K562 (cell line): ENCODE measurements around the gene ECI2. TPM values are rescaled to one million over a fixed set of nuclear protein-coding genes. Genes with fewer than 3 reads are reported as not detected.

ENCODE experiments used
- BACH1 ChIP-seq: fragments of 200-800 bp; sonication (Bioruptor generic); IDR thresholded peaks from 2 replicates; pipeline ENCODE4 v1.6.1; 2016; ENCODE audit warnings: missing genetic modification characterization, missing compliant biosample characterization
- BCL6 ChIP-seq: fragments of 250-450 bp; sonication (Bioruptor Pico); IDR thresholded peaks from 2 replicates; pipeline ENCODE4 v1.4.0; 2020
- CBX8 ChIP-seq: fragments of 200-600 bp; sonication (generic); IDR thresholded peaks from 2 replicates; pipeline ENCODE4 v1.6.1; 2012; ENCODE audit warnings: borderline replicate concordance, mixed run types, low read depth, mild to moderate bottlenecking, moderate library complexity, mixed read lengths, low read length, control low read depth, inconsistent platforms; ENCODE audit not compliant: poor library complexity, severe bottlenecking; ENCODE audit errors: extremely low read depth
- CCNT2 ChIP-seq: IDR thresholded peaks from 2 replicates; pipeline ENCODE4 v1.6.1; 2011; ENCODE audit warnings: borderline replicate concordance, low read depth, mild to moderate bottlenecking, moderate library complexity, mixed read lengths, low read length; ENCODE audit not compliant: insufficient read length; ENCODE audit errors: extremely low read depth
- DDX20 ChIP-seq: fragments of 450-650 bp; IDR thresholded peaks from 2 replicates; pipeline ENCODE4 v1.6.1; 2016; ENCODE audit warnings: missing genetic modification characterization, low read depth, mild to moderate bottlenecking, missing compliant biosample characterization, moderate library complexity
- DMBX1 ChIP-seq: fragments of 250-450 bp; sonication (Bioruptor Pico); IDR thresholded peaks from 2 replicates; pipeline ENCODE4 v1.8.0; 2022; ENCODE audit warnings: inconsistent platforms, mild to moderate bottlenecking, moderate library complexity, borderline replicate concordance
- FOXA1 ChIP-seq: fragments of 450-650 bp; IDR thresholded peaks from 2 replicates; pipeline ENCODE4 v1.6.1; 2016; ENCODE audit warnings: mild to moderate bottlenecking, borderline replicate concordance
- GATAD2A ChIP-seq: fragments of 450-650 bp; IDR thresholded peaks from 2 replicates; pipeline ENCODE4 v1.6.1; 2017
- HDAC1 ChIP-seq, 2 experiments: fragments of 450-650 bp; IDR thresholded peaks; 2 replicates each; pipeline ENCODE4 v1.6.1; 2016 to 2017; ENCODE audit warnings: inconsistent platforms in 1 of 2, mild to moderate bottlenecking in 1 of 2, moderate library complexity in 1 of 2
- ILF3 ChIP-seq: fragments of 450-650 bp; IDR thresholded peaks from 2 replicates; pipeline ENCODE4 v1.6.1; 2018; ENCODE audit warnings: antibody characterized with exemption, mild to moderate bottlenecking, moderate library complexity, borderline replicate concordance
- MAFK ChIP-seq: IDR thresholded peaks from 2 replicates; pipeline ENCODE4 v1.6.1; 2011; ENCODE audit warnings: low read length, improper control_type of control experiment
- NFRKB ChIP-seq: fragments of 450-650 bp; IDR thresholded peaks from 2 replicates; pipeline ENCODE4 v1.6.1; 2016; ENCODE audit warnings: low read depth
- NR2C2 ChIP-seq, 2 experiments: fragments of 200-800 bp in 1 of 2; sonication (Bioruptor generic) in 1 of 2; sonication (generic) in 1 of 2; formaldehyde crosslinking in 1 of 2; IDR thresholded peaks; 2 replicates each; pipeline versions ENCODE4 v1.6.1 to v1.8.0; 2016 to 2022; ENCODE audit warnings: mild to moderate bottlenecking in 1 of 2, missing compliant biosample characterization in 1 of 2, missing genetic modification characterization in 1 of 2, missing genetic modification reagents in 1 of 2
- NUFIP1 ChIP-seq: fragments of 450-650 bp; IDR thresholded peaks from 2 replicates; pipeline ENCODE4 v1.6.1; 2018; ENCODE audit not compliant: partially characterized antibody
- PHB ChIP-seq: fragments of 250-450 bp; sonication (Bioruptor Pico); IDR thresholded peaks from 2 replicates; pipeline ENCODE4 v1.5.0; 2021
- RBM17 ChIP-seq: fragments of 200-400 bp; formaldehyde crosslinking; IDR thresholded peaks from 2 replicates; pipeline ENCODE4 v1.6.1; 2017; ENCODE audit warnings: low read depth, mild to moderate bottlenecking, low read length, borderline replicate concordance
- SAFB ChIP-seq: fragments of 200-400 bp; formaldehyde crosslinking; IDR thresholded peaks from 2 replicates; pipeline ENCODE4 v1.6.1; 2017; ENCODE audit warnings: low read depth, low read length, borderline replicate concordance
- SMAD4 ChIP-seq: fragments of 250-450 bp; sonication (Bioruptor Pico); conservative IDR thresholded peaks from 2 replicates; pipeline ENCODE4 v1.8.0; 2021; ENCODE audit warnings: inconsistent platforms, mild to moderate bottlenecking, moderate library complexity
- SOX6 ChIP-seq: fragments of 450-650 bp; IDR thresholded peaks from 2 replicates; pipeline ENCODE4 v1.6.1; 2014; ENCODE audit warnings: mild to moderate bottlenecking
- SRSF7 ChIP-seq: fragments of 200-400 bp; formaldehyde crosslinking; optimal IDR thresholded peaks from 2 replicates; pipeline ENCODE3; 2017; ENCODE audit warnings: mild to moderate bottlenecking, low read depth, low read length
- TCF3 ChIP-seq: sonication (generic); formaldehyde crosslinking; IDR thresholded peaks from 2 replicates; pipeline ENCODE4 v1.4.0; 2020; ENCODE audit warnings: mild to moderate bottlenecking, missing genetic modification reagents
- WHSC1 ChIP-seq: IDR thresholded peaks from one replicate; pipeline ENCODE4 v1.6.1; 2012; ENCODE audit warnings: low read length, control low read depth, inconsistent platforms
- ZNF766 ChIP-seq: fragments of 200-800 bp; sonication (Bioruptor generic); conservative IDR thresholded peaks from 2 replicates; pipeline ENCODE4 v1.6.1; 2016; ENCODE audit warnings: missing genetic modification characterization, missing compliant biosample characterization
- ZNF79 ChIP-seq: fragments of 250-450 bp; sonication (Bioruptor Pico); IDR thresholded peaks from 2 replicates; pipeline ENCODE4 v1.4.0; 2020; ENCODE audit warnings: low read depth, mild to moderate bottlenecking, moderate library complexity
- polyA plus RNA-seq, 8 experiments: library from polyadenylated mRNA; depleted of rRNA in 4 of 8; stranded (reverse) in 5 of 8; unstranded in 3 of 8; fragments of >200 nt; fragmentation: Nextera tagmentation in 2 of 8; fragmentation: Illumina TruSeq in 1 of 8; extraction: Ambion mirVana in 2 of 8; extraction: Trizol in 1 of 8; gene quantifications; 2 replicates each; pipeline versions ENCODE4 v1.2.1 to v1.2.3, GENCODE V29; 2011 to 2014; ENCODE audit warnings: inconsistent platforms in 1 of 8, missing spikeins in 1 of 8
- total RNA-seq, 7 experiments: library from RNA; depleted of rRNA in 6 of 7; stranded (reverse); fragments of >200 nt in 6 of 7; fragmentation: Illumina TruSeq in 2 of 7; extraction: Trizol in 2 of 7; gene quantifications; 2 replicates each; pipeline versions ENCODE4 v1.2.1 to v1.2.3, GENCODE V29; 2011 to 2021; ENCODE audit warnings: low replicate concordance in 1 of 7
- TF ChIP-seq, protein P1 (sequence below): fragments of 450-650 bp; IDR thresholded peaks from 2 replicates; pipeline ENCODE4 v1.6.1; 2014; ENCODE audit warnings: low read depth, mild to moderate bottlenecking, moderate library complexity, borderline replicate concordance
- TF ChIP-seq, protein P2 (sequence below): sonication (generic); IDR thresholded peaks from 2 replicates; pipeline ENCODE4 v1.6.1; 2016
- TF ChIP-seq, protein P3 (sequence below): sonication (generic); formaldehyde crosslinking; IDR thresholded peaks from 2 replicates; pipeline ENCODE4 v1.9.0; 2022; ENCODE audit warnings: mild to moderate bottlenecking, missing genetic modification reagents

ECI2 gene
- total and polyA plus RNA-seq, 9 of the 15 experiments (the other 6 are each of a cell fraction or from before 2014, with no cell fraction given), result 80.7 to 377 (median 142) TPM

DNA sequence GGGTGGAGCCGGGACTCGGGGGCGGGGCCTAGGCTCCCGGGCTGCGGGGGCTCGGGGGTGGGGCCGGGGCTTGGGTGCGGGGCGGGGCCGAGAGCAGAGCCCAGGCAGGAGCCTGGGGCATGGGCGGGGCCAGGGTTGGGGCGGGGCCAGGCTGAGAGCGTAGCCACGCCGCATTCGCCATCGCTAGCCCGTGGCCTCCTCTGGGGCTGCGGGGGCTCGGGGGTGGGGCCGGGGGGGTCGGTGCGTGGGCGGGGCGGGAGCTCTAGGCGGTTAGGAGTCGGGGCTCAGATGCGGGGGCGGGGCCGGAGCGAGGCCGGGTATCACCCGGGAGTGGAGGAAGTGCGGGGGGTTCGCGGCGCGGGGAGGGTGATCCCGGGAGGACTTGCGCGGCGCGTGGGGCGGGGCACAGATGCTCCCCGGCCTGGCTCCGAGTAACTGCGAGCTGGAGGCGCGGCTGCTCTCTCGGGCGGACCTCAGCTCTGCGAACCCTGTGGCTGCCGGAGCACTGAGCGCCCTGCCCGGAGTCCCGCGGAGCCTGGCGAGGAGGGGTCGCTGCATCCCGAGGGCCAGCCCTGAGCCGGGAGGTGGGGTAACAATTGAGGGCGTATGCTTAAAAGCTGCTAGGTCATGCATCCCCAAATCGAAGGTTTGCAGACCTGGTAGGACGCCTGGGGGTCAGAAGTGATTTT is 434 bp upstream of the ECI2 start (continued):
- TF ChIP-seq CCNT2 (peak; percentile 93), ILF3 (no peak), SMAD4 (peak; percentile 67; the same call in 1 of the 2 replicates), TCF3 (CRISPR knock-in tag) (peak; percentile 33), RBM17 (no peak), CBX8 (no peak), BCL6 (no peak), WHSC1 (no peak), DMBX1 (CRISPR knock-in tag) (peak; percentile 26; the same call in 1 of the 2 replicates), NR2C2 (CRISPR knock-in tag; IDR thresholded peaks at IDR 0.05) (0 out of 2 replicates have a peak, but pooled peaks have one; percentile 22), NR2C2 (tag; IDR thresholded peaks at IDR 0.05) (no peak), FOXA1 (no peak), NFRKB (no peak), GATAD2A (peak; percentile 41; the same call in 1 of the 2 replicates), SOX6 (peak; percentile 76), PHB (CRISPR knock-in tag) (peak; percentile 88; the same call in 1 of the 2 replicates), SAFB (peak; percentile 64; the same call in 1 of the 2 replicates), ZNF79 (CRISPR knock-in tag) (0 out of 2 replicates have a peak, but pooled peaks have one; percentile 24), NUFIP1 (no peak), ZNF766 (no peak), HDAC1 (IDR thresholded peaks at IDR 0.05) (peak in 1 of 2 experiments; percentile 77; a peak in 2 of 4 replicates), MAFK (peak; percentile 41; the same call in 1 of the 2 replicates), BACH1 (tag) (no peak), SRSF7 (no peak), DDX20 (tag) (no peak)
- TF ChIP-seq, protein P1, sequence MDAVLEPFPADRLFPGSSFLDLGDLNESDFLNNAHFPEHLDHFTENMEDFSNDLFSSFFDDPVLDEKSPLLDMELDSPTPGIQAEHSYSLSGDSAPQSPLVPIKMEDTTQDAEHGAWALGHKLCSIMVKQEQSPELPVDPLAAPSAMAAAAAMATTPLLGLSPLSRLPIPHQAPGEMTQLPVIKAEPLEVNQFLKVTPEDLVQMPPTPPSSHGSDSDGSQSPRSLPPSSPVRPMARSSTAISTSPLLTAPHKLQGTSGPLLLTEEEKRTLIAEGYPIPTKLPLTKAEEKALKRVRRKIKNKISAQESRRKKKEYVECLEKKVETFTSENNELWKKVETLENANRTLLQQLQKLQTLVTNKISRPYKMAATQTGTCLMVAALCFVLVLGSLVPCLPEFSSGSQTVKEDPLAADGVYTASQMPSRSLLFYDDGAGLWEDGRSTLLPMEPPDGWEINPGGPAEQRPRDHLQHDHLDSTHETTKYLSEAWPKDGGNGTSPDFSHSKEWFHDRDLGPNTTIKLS, result no peak; the same call in 1 of the 2 replicates
- TF ChIP-seq, protein P2, sequence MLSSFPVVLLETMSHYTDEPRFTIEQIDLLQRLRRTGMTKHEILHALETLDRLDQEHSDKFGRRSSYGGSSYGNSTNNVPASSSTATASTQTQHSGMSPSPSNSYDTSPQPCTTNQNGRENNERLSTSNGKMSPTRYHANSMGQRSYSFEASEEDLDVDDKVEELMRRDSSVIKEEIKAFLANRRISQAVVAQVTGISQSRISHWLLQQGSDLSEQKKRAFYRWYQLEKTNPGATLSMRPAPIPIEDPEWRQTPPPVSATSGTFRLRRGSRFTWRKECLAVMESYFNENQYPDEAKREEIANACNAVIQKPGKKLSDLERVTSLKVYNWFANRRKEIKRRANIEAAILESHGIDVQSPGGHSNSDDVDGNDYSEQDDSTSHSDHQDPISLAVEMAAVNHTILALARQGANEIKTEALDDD, result no peak
- TF ChIP-seq, protein P3, sequence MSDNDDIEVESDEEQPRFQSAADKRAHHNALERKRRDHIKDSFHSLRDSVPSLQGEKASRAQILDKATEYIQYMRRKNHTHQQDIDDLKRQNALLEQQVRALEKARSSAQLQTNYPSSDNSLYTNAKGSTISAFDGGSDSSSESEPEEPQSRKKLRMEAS (CRISPR knock-in tag), result peak; percentile 25; the same call in 1 of the 2 replicates
